GM18951 (cell line): ENCODE data around the gene CA4.
"Not testable (repeated sequence)": the region's sequence is repeated elsewhere in the genome, so short reads cannot be mapped to it uniquely, and the experiment has no call there.

Experiments used
- POLR2A ChIP-seq: IDR thresholded peaks from 4 replicates; pipeline ENCODE4 v1.6.1; 2011; ENCODE audit warnings: mild to moderate bottlenecking; ENCODE audit not compliant: insufficient read length, insufficient read depth; ENCODE audit errors: extremely low read depth
- in situ Hi-C: fragments of 300-500 bp; cut with MboI; formaldehyde crosslinking; loops from one replicate; pipeline ENCODE4 v1.12.0; 2022; ENCODE audit warnings: low sequenced_read_pairs, mixed read lengths, inconsistent platforms; ENCODE audit not compliant: unreplicated experiment

CA4 gene

GRCh38 chr17:60193482-60193881 is 43.7 kb downstream of the CA4 start:
- in situ Hi-C loops = no loop called here

GRCh38 chr17:60194141-60194540 is 44.4 kb downstream of the CA4 start:
- in situ Hi-C loops = not testable (repeated sequence)

More at GRCh38 chr17:60193482-60193881, 43.7 kb downstream of the CA4 start:
- TF ChIP-seq POLR2A = no peak

GRCh38 chr17:60198630-60199029 is 48.9 kb downstream of the CA4 start:
- in situ Hi-C loops = not testable (repeated sequence)

GRCh38 chr17:60205782-60206181 is 56.0 kb downstream of the CA4 start:
- in situ Hi-C loops = not testable (repeated sequence)

GRCh38 chr17:60208302-60208701 is 58.5 kb downstream of the CA4 start:
- in situ Hi-C loops = not testable (repeated sequence)
